HG02642 (cell line): ENCODE data around the gene COX6B2.
A peak's percentile ranks its signal among the peaks of the same experiment; 100 is the strongest.

Experiments used
- ATAC-seq: cut with Tn5 transposase; IDR thresholded peaks from one replicate; pipeline ENCODE4 v1.9.1; 2021; ENCODE audit warnings: mild to moderate bottlenecking; ENCODE audit not compliant: unreplicated experiment, poor library complexity

The COX6B2 gene

GRCh38 chr19:55362990-55363716 lies 8.6 kb upstream of the COX6B2 start, which contains the start of gene GARIN5B:
Gene GARIN5B, minus strand, starts transcription at chr19:55363260. Its CDS starts 194 bp downstream, at chr19:55363066.
- no peak for ATAC-seq

GRCh38 chr19:55362174-55362989 lies 7.9 kb upstream of the COX6B2 start:
- ATAC-seq = no peak

- ATAC-seq = no peak
Observed at GRCh38 chr19:55360902-55361301, 6.4 kb upstream of the COX6B2 start.

GRCh38 chr19:55358943-55359908 lies 4.7 kb upstream of the COX6B2 start:
- ATAC-seq = no peak

- ATAC-seq = no peak
Observed at GRCh38 chr19:55358493-55358892, 4.0 kb upstream of the COX6B2 start.

- no peak for ATAC-seq
Observed at GRCh38 chr19:55355213-55355821, 798 bp upstream of the COX6B2 start.

- ATAC-seq = peak; percentile 63
Observed at GRCh38 chr19:55353803-55354697, 469 bp downstream of the COX6B2 start.

- ATAC-seq = no peak
Observed at GRCh38 chr19:55353356-55353802, 1.1 kb downstream of the COX6B2 start.

GRCh38 chr19:55352549-55353145 lies 1.9 kb downstream of the COX6B2 start:
- no peak for ATAC-seq

- no peak for ATAC-seq
Observed at GRCh38 chr19:55352040-55352439, 2.5 kb downstream of the COX6B2 start.

- ATAC-seq = no peak
Observed at GRCh38 chr19:55350620-55351315, 3.8 kb downstream of the COX6B2 start.

- ATAC-seq = no peak
Observed at GRCh38 chr19:55348317-55349034, 6.0 kb downstream of the COX6B2 start.

- no peak for ATAC-seq
Observed at GRCh38 chr19:55347442-55348009, 7.0 kb downstream of the COX6B2 start.

- ATAC-seq = no peak
Observed at GRCh38 chr19:55346725-55347441, 7.6 kb downstream of the COX6B2 start.

GRCh38 chr19:55345818-55346724 lies 8.4 kb downstream of the COX6B2 start:
- no peak for ATAC-seq
